H9 (cell line): ENCODE measurements around the gene FAM184A. TPM values are rescaled to one million over a fixed set of nuclear protein-coding genes. Genes with fewer than 3 reads are reported as not detected.

Experiments
- DNase-seq: peaks from one replicate; pipeline ENCODE4 v3.0.0-alpha.2; 2017
- H2AFZ ChIP-seq: one replicate; pipeline ENCODE4 v1.6.1; 2013; ENCODE audit warnings: mild to moderate bottlenecking, low read length, control low read depth, moderate library complexity
- H2AK5ac ChIP-seq: 2 replicates; pipeline ENCODE4 v1.6.1; 2013; ENCODE audit warnings: low read length, control low read depth, mixed read lengths; ENCODE audit not compliant: insufficient read length
- H2BK120ac ChIP-seq: one replicate; pipeline ENCODE4 v1.6.1; 2013; ENCODE audit warnings: low read depth, mild to moderate bottlenecking, low read length, control low read depth, inconsistent platforms; ENCODE audit not compliant: poor library complexity, severe bottlenecking
- H2BK12ac ChIP-seq: 2 replicates; pipeline ENCODE4 v1.6.1; 2013; ENCODE audit warnings: low read length, control low read depth, mixed read lengths, low read depth; ENCODE audit not compliant: insufficient read length
- H2BK15ac ChIP-seq: 2 replicates; pipeline ENCODE4 v1.6.1; 2013; ENCODE audit warnings: low read depth, low read length, control low read depth
- H2BK20ac ChIP-seq: one replicate; pipeline ENCODE4 v1.6.1; 2013; ENCODE audit warnings: low read depth, mild to moderate bottlenecking, low read length, control low read depth, inconsistent platforms; ENCODE audit not compliant: poor library complexity, severe bottlenecking
- H2BK5ac ChIP-seq: 2 replicates; pipeline ENCODE4 v1.6.1; 2013; ENCODE audit warnings: low read length, control low read depth, mixed read lengths; ENCODE audit not compliant: insufficient read length
- H3K14ac ChIP-seq: 2 replicates; pipeline ENCODE4 v1.6.1; 2013; ENCODE audit warnings: low read length, control low read depth; ENCODE audit not compliant: insufficient read depth
- H3K18ac ChIP-seq: 2 replicates; pipeline ENCODE4 v1.6.1; 2013; ENCODE audit warnings: low read depth, mild to moderate bottlenecking, mixed read lengths, low read length, control low read depth; ENCODE audit not compliant: insufficient read length
- H3K23ac ChIP-seq: 2 replicates; pipeline ENCODE4 v1.6.1; 2013; ENCODE audit warnings: low read length, control low read depth, mixed read lengths, low read depth; ENCODE audit not compliant: insufficient read length
- H3K23me2 ChIP-seq: 2 replicates; pipeline ENCODE4 v1.6.1; 2013; ENCODE audit warnings: low read depth, mild to moderate bottlenecking, mixed read lengths, low read length, control low read depth; ENCODE audit not compliant: insufficient read length, poor library complexity, severe bottlenecking
- H3K27ac ChIP-seq: 2 replicates; pipeline ENCODE4 v1.5.1; 2013; ENCODE audit warnings: low read length, control low read depth, mixed read lengths, low read depth; ENCODE audit not compliant: insufficient read length
- H3K27me3 ChIP-seq: 2 replicates; pipeline ENCODE4 v1.6.1; 2013; ENCODE audit warnings: low read length, control low read depth, inconsistent platforms; ENCODE audit not compliant: insufficient read depth
- H3K4ac ChIP-seq: 2 replicates; pipeline ENCODE4 v1.6.1; 2013; ENCODE audit warnings: low read depth, mild to moderate bottlenecking, control low read depth, inconsistent platforms, low read length, moderate library complexity
- H3K4me1 ChIP-seq: 2 replicates; pipeline ENCODE4 v1.6.1; 2013; ENCODE audit warnings: low read length, control low read depth, inconsistent platforms; ENCODE audit not compliant: insufficient read depth
- H3K4me2 ChIP-seq: 2 replicates; pipeline ENCODE4 v1.6.1; 2013; ENCODE audit warnings: low read length, control low read depth, mixed read lengths; ENCODE audit not compliant: insufficient read length, insufficient read depth
- H3K56ac ChIP-seq: 2 replicates; pipeline ENCODE4 v1.6.1; 2013; ENCODE audit warnings: low read depth, mild to moderate bottlenecking, mixed read lengths, low read length, control low read depth; ENCODE audit not compliant: insufficient read length
- H3K79me1 ChIP-seq: 2 replicates; pipeline ENCODE4 v1.6.1; 2013; ENCODE audit warnings: low read depth, mild to moderate bottlenecking, moderate library complexity, low read length, control low read depth, inconsistent platforms; ENCODE audit not compliant: insufficient read depth, poor library complexity, severe bottlenecking
- H3K79me2 ChIP-seq: 2 replicates; pipeline ENCODE4 v1.6.1; 2013; ENCODE audit warnings: low read length, control low read depth, inconsistent platforms; ENCODE audit not compliant: insufficient read depth
- H3K9ac ChIP-seq: 2 replicates; pipeline ENCODE4 v1.6.1; 2013; ENCODE audit warnings: low read length, control low read depth, mixed read lengths; ENCODE audit not compliant: insufficient read length; ENCODE audit errors: extremely low read depth
- H3K9me3 ChIP-seq: one replicate; pipeline ENCODE4 v1.6.1; 2013; ENCODE audit warnings: low read depth, low read length, inconsistent platforms; ENCODE audit not compliant: control insufficient read depth
- H3T11ph ChIP-seq: one replicate; pipeline ENCODE4 v1.6.1; 2013; ENCODE audit warnings: mild to moderate bottlenecking, low read length, control low read depth, inconsistent platforms
- H4K20me1 ChIP-seq: one replicate; pipeline ENCODE4 v1.6.1; 2013; ENCODE audit not compliant: control insufficient read depth, insufficient read length, insufficient read depth
- H4K5ac ChIP-seq: 2 replicates; pipeline ENCODE4 v1.6.1; 2013; ENCODE audit warnings: low read depth, mild to moderate bottlenecking, mixed read lengths, low read length, control low read depth; ENCODE audit not compliant: insufficient read length
- H4K8ac ChIP-seq: replicated peaks from 2 replicates; pipeline ENCODE4 v1.6.1; 2013; ENCODE audit warnings: low read length, control low read depth, mixed read lengths, low read depth; ENCODE audit not compliant: insufficient read length
- H4K91ac ChIP-seq: 2 replicates; pipeline ENCODE4 v1.6.1; 2013; ENCODE audit warnings: low read depth, mild to moderate bottlenecking, moderate library complexity, mixed read lengths, low read length, control low read depth; ENCODE audit not compliant: insufficient read length
- H3K27ac Mint-ChIP-seq, 3 experiments: 2 replicates in 2 of 3; 3 replicates in 1 of 3; pipeline ENCODE4 v1.8.0; 2020 to 2021; ENCODE audit warnings: mixed read lengths in 3 of 3, mild to moderate bottlenecking in 1 of 3, moderate library complexity in 1 of 3
- H3K27me3 Mint-ChIP-seq: 2 replicates; pipeline ENCODE4 v1.8.0; 2021; ENCODE audit warnings: low read depth, mild to moderate bottlenecking, moderate library complexity, mixed read lengths
- H3K36me3 Mint-ChIP-seq, 3 experiments: 2 replicates in 2 of 3; 3 replicates in 1 of 3; pipeline ENCODE4 v1.8.0; 2020 to 2021; ENCODE audit warnings: low read depth in 3 of 3, mixed read lengths in 3 of 3; ENCODE audit not compliant: insufficient read depth in 1 of 3
- H3K4me1 Mint-ChIP-seq, 2 experiments: 2 replicates each; pipeline ENCODE4 v1.8.0; 2020; ENCODE audit warnings: mixed read lengths in 2 of 2
- H3K4me3 Mint-ChIP-seq, 2 experiments: 2 replicates in 1 of 2; 3 replicates in 1 of 2; pipeline ENCODE4 v1.8.0; 2020 to 2021; ENCODE audit warnings: mild to moderate bottlenecking in 2 of 2, mixed read lengths in 2 of 2, moderate library complexity in 1 of 2
- H3K9me3 Mint-ChIP-seq, 2 experiments: 2 replicates in 1 of 2; 3 replicates in 1 of 2; pipeline ENCODE4 v1.8.0; 2020; ENCODE audit warnings: mild to moderate bottlenecking in 2 of 2, mixed read lengths in 2 of 2, moderate library complexity in 1 of 2
- CTCF ChIP-seq: fragments of 200-600 bp; sonication (generic); conservative IDR thresholded peaks from 3 replicates; pipeline ENCODE4 v1.8.0; 2021; ENCODE audit warnings: antibody characterized with exemption, mild to moderate bottlenecking
- WGBS: extraction: QIAGEN DNeasy Blood & Tissue Kit; methylation state at CpG from one replicate; pipeline ENCODE4 v1.1.7; 2013; ENCODE audit warnings: missing lambda C conversion rate, low lambda C conversion rate, mixed read lengths; ENCODE audit not compliant: insufficient read length; ENCODE audit errors: extremely low coverage; 5-methylcytosine and 5-hydroxymethylcytosine counted together
- total RNA-seq: library from RNA; stranded (reverse); gene quantifications from 2 replicates; pipeline ENCODE4 v1.2.1, GENCODE V29; 2021

Gene FAM184A
- total RNA-seq, 1 experiment from 2014 or later: 11.4 TPM

- no peak overlapping the region for H4K8ac ChIP-seq
- no peak overlapping the region for H3K4me2 ChIP-seq
- H3T11ph ChIP-seq: no peak overlapping the region
- H3K79me2 ChIP-seq: no peaks in the 10 kb centered on the region
- no peak overlapping the region for H2AFZ ChIP-seq
- H4K91ac ChIP-seq: no peak overlapping the region
- no peak for TF ChIP-seq CTCF
- H3K4ac ChIP-seq: no peak overlapping the region
- no peaks in the 10 kb centered on the region for H3K27me3 ChIP-seq
- no peaks in the 10 kb centered on the region for H4K20me1 ChIP-seq
- H3K27me3 Mint-ChIP-seq: no peaks in the 10 kb centered on the region
- no peak overlapping the region for H2AK5ac ChIP-seq
- no peak overlapping the region for H2BK120ac ChIP-seq
- H2BK15ac ChIP-seq: no peak overlapping the region
- H3K4me1 ChIP-seq: peaks cover 6% of the 10 kb centered on the region; the same call in 1 of the 2 replicates
- H3K36me3 Mint-ChIP-seq: peaks cover 5 to 22% (median 21%) of the 10 kb centered on the region in 3 experiments; a peak in 6 of 7 replicates
- H4K5ac ChIP-seq: no peak overlapping the region
- H3K9ac ChIP-seq: no peak overlapping the region
- no CpG with 5 or more reads among the region's 1 CpG for WGBS
- no peaks in the 10 kb centered on the region for H3K23me2 ChIP-seq
- no peak overlapping the region for H3K23ac ChIP-seq
- no peaks in the 10 kb centered on the region for H3K79me1 ChIP-seq
- H3K27ac Mint-ChIP-seq: peak overlapping the region in 1 of 3 experiments; percentile 11; a peak in 1 of 7 replicates
- no peaks in the 10 kb centered on the region for H3K9me3 ChIP-seq
- H3K9me3 Mint-ChIP-seq: peaks cover 12 to 17% of the 10 kb centered on the region in 2 experiments; a peak in 4 of 5 replicates
- DNase-seq: no peak
- H3K14ac ChIP-seq: no peak overlapping the region
- no peak overlapping the region for H2BK5ac ChIP-seq
- no peak overlapping the region for H3K56ac ChIP-seq
- H3K4me1 Mint-ChIP-seq: peaks cover 27 to 35% of the 10 kb centered on the region in 2 experiments
- no peak overlapping the region for H3K4me3 Mint-ChIP-seq
- no peak overlapping the region for H2BK12ac ChIP-seq
- no peak overlapping the region for H3K27ac ChIP-seq
- H2BK20ac ChIP-seq: no peak overlapping the region
- no peak overlapping the region for H3K18ac ChIP-seq
Measured at GRCh38 chr6:119055069-119055468, 23.4 kb downstream of the FAM184A start.
